Gastroesophageal sphincter (tissue), 4 donors: ENCODE results near the gene HEMGN. TPM values are rescaled to one million over a fixed set of nuclear protein-coding genes. Genes with fewer than 3 reads are reported as not detected.
A peak's percentile ranks its signal among the peaks of the same experiment; 100 is the strongest.

Experiments
- ATAC-seq: fragments of 150-250 bp; one replicate; pipeline ENCODE4 v1.9.1; 2016; ENCODE audit warnings: mild to moderate bottlenecking, moderate library complexity
- H3K27ac ChIP-seq, 4 donors: fragments of 200-600 bp; sonication (generic) in 3 of 4; 1 replicate in 3 of 4; 2 replicates in 1 of 4; pipeline ENCODE4 v1.5.1; 2016 to 2019
- H3K27me3 ChIP-seq: fragments of 200-600 bp; sonication (generic); one replicate; pipeline ENCODE4 v1.5.1; 2019
- H3K36me3 ChIP-seq, 2 donors: fragments of 200-600 bp; sonication (generic); one replicate each; pipeline ENCODE4 v1.5.1; 2019; ENCODE audit warnings: control low read depth in 1 of 2
- H3K4me1 ChIP-seq, 3 donors: fragments of 200-600 bp; sonication (generic); 1 replicate in 2 of 3; 2 replicates in 1 of 3; pipeline ENCODE4 v1.5.1; 2016 to 2019; ENCODE audit warnings: control low read depth in 2 of 3
- H3K4me3 ChIP-seq, 2 donors: fragments of 200-600 bp; sonication (generic); one replicate each; pipeline ENCODE4 v1.5.1; 2019; ENCODE audit warnings: mild to moderate bottlenecking in 1 of 2, moderate library complexity in 1 of 2
- H3K9me3 ChIP-seq, 3 donors: fragments of 200-600 bp; sonication (generic); one replicate each; pipeline ENCODE4 v1.5.1; 2017 to 2019; ENCODE audit warnings: control low read depth in 2 of 3
- EP300 ChIP-seq: sonication (generic); formaldehyde crosslinking; IDR thresholded peaks from one replicate; pipeline ENCODE4 v1.6.1; 2017; ENCODE audit warnings: antibody characterized with exemption, mild to moderate bottlenecking
- POLR2A ChIP-seq, 2 donors: fragments of 450-650 bp; IDR thresholded peaks; one replicate each; pipeline ENCODE4 v1.6.1; 2017; ENCODE audit warnings: antibody characterized with exemption in 2 of 2, mild to moderate bottlenecking in 2 of 2, moderate library complexity in 1 of 2
- POLR2AphosphoS5 ChIP-seq: sonication (generic); formaldehyde crosslinking; IDR thresholded peaks from one replicate; pipeline ENCODE4 v1.6.1; 2017; ENCODE audit warnings: antibody characterized with exemption
- WGBS, 2 donors: methylation state at CpG; one replicate each; pipeline ENCODE4 v1.1.5; 2018; ENCODE audit warnings: low coverage in 1 of 2; 5-methylcytosine and 5-hydroxymethylcytosine counted together
- total RNA-seq, 4 donors: library from RNA; depleted of rRNA; stranded (reverse); fragments of >200 nt; gene quantifications; one replicate each; pipeline ENCODE4 v1.1.0, GENCODE V29; 2016
- TF ChIP-seq, protein P1 (sequence below), 4 experiments: fragments of 200-600 bp in 2 of 4; fragments of 450-650 bp in 2 of 4; sonication (generic) in 1 of 4; IDR thresholded peaks; one replicate each; pipeline ENCODE4 v1.5.1; 2017 to 2019; ENCODE audit warnings: antibody characterized with exemption in 4 of 4, mild to moderate bottlenecking in 2 of 4, moderate library complexity in 2 of 4

The HEMGN gene, protein sequence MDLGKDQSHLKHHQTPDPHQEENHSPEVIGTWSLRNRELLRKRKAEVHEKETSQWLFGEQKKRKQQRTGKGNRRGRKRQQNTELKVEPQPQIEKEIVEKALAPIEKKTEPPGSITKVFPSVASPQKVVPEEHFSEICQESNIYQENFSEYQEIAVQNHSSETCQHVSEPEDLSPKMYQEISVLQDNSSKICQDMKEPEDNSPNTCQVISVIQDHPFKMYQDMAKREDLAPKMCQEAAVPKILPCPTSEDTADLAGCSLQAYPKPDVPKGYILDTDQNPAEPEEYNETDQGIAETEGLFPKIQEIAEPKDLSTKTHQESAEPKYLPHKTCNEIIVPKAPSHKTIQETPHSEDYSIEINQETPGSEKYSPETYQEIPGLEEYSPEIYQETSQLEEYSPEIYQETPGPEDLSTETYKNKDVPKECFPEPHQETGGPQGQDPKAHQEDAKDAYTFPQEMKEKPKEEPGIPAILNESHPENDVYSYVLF
- total RNA-seq, result not detected

DNA sequence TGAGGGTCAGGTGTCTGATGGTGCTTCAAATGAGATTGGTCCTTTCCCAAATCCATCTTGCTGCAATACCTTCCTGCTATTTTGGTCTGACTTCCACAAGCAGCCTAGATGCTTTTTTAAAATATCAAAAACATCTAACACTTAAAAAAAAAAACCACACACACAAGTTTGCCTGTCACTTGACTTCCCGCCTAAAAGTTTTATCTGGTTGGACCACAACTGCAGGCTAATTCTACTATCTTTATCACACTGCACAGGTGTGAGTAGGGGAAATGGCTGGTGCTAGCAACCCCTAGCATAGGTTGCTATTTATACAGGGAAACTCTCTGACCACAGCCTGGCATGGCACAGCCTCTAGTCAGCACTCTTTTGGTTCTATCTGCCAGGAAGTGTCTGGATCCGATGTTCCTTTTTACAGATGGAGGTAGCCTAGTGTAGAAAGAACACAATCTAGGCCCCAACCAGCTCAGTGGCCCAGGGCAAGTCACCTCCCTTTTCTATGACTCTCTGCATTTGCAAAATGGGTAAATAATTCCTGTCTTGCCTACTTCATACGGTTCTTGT, at the start of gene HEMGN:
TSS of gene HEMGN (minus strand) at position 92 of the 564 bp plus-strand sequence. CDS start at position 56, 36 bp downstream.
- Histone ChIP-seq H3K9me3 (no peaks in the 10 kb centered on the region), H3K4me3 (no peak within 1 kb of the TSS), H3K27me3 (peaks cover 57% of the 10 kb centered on the region), H3K27ac (no peak within 1 kb of the TSS), H3K36me3 (no peaks in the 10 kb centered on the region), H3K4me1 (no peaks in the 10 kb centered on the region)
- 70 to 76% methylated on average over 3 of the region's 3 CpGs for WGBS, 2 donors
- ATAC-seq, result no peak
- TF ChIP-seq EP300 (no peak), POLR2AphosphoS5 (no peak), POLR2A (IDR thresholded peaks at IDR 0.05) (no peak)
- TF ChIP-seq, protein P1, sequence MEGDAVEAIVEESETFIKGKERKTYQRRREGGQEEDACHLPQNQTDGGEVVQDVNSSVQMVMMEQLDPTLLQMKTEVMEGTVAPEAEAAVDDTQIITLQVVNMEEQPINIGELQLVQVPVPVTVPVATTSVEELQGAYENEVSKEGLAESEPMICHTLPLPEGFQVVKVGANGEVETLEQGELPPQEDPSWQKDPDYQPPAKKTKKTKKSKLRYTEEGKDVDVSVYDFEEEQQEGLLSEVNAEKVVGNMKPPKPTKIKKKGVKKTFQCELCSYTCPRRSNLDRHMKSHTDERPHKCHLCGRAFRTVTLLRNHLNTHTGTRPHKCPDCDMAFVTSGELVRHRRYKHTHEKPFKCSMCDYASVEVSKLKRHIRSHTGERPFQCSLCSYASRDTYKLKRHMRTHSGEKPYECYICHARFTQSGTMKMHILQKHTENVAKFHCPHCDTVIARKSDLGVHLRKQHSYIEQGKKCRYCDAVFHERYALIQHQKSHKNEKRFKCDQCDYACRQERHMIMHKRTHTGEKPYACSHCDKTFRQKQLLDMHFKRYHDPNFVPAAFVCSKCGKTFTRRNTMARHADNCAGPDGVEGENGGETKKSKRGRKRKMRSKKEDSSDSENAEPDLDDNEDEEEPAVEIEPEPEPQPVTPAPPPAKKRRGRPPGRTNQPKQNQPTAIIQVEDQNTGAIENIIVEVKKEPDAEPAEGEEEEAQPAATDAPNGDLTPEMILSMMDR (IDR thresholded peaks at IDR 0.05), result no peak

DNA sequence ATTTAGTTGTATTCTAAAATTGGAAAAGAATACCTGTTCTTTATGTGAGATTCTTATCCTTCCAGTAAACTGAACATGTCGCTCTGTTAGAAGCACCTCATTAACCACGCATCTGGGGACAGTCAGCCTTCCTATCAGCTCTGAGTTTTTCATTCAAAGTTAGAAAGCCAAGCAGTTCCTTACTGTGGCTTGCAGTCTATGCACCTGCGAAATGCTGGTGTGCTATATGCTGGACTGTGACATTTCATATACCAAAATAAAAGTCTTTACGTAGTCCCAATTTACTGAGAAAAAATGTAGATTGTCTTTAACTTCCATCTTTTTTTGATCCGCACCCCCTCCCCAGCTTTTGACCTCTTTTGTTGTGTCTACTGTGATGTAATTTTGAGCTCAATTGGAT, 49.5 kb upstream of the HEMGN start:
- no peak for TF ChIP-seq EP300
- TF ChIP-seq, protein P1 (IDR thresholded peaks at IDR 0.05), result no peak
- no peak for TF ChIP-seq POLR2AphosphoS5
- no peak for TF ChIP-seq POLR2A (IDR thresholded peaks at IDR 0.05)
- 89 to 92% methylated on average over 5 of the region's 5 CpGs for WGBS, 2 donors
- Histone ChIP-seq H3K4me1 (peaks cover 4 to 80% (median 28%) of the 10 kb centered on the region in 3 donors), H3K36me3 (no peaks in the 10 kb centered on the region), H3K9me3 (no peaks in the 10 kb centered on the region), H3K27ac (no peak overlapping the region), H3K27me3 (no peaks in the 10 kb centered on the region), H3K4me3 (no peak overlapping the region)
- no peak for ATAC-seq

DNA sequence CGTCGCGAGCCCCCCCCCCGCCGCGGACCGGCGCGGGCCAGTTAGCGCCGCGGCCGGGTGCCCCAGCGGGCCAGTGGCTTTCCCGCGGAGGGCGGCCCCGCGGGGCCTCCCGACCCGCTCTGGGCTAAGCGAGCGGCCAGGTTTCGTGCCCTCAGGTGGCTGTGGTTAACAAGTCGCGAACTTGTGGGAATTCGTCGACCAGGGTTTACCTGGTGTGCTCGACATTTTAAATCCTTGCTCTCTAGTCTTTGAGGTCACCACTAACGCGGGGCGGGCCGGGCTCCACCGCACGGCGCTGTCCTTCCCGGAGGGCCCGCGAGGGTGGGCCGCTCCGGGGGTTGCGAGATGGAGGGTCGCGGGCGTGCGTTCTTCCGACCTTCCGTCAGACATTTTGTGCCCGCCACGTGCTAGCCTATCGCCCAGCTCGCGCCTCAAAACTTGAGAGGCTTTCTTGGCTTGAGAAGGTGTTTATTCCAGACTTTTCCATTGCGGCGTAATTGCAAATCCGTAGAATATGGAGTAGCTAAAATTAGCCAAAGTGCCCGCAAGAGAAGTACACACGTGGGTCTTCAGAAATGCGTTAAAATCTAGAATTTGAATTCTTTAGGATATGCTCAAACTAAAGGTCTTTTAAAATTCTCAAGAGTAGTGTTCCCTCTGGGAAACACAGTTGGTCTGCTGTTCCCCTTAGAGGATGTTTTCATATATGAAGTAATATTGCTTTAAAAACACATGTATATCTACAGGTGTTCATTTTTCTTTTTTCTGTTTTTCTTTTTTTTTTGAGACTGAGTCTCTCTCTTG, 47.3 kb upstream of the HEMGN start:
- WGBS, 2 donors, result 16 to 24% methylated on average over 3 to 6 of the region's 59 CpGs
- peak overlapping the region; percentile 84 to 89 for H3K4me3 ChIP-seq
- H3K9me3 ChIP-seq, result no peaks in the 10 kb centered on the region
- H3K27me3 ChIP-seq, result no peaks in the 10 kb centered on the region
- ATAC-seq, result no peak
- TF ChIP-seq, protein P1 (IDR thresholded peaks at IDR 0.05), result peak in 1 of 4 experiments; percentile 4
- TF ChIP-seq POLR2A (IDR thresholded peaks at IDR 0.05) (no peak), EP300 (no peak), POLR2AphosphoS5 (no peak)
- H3K27ac ChIP-seq, result peak overlapping the region; percentile 95 to 98 (median 96)
- no peaks in the 10 kb centered on the region for H3K36me3 ChIP-seq
- peaks cover 2 to 80% (median 22%) of the 10 kb centered on the region in 3 donors for H3K4me1 ChIP-seq

DNA sequence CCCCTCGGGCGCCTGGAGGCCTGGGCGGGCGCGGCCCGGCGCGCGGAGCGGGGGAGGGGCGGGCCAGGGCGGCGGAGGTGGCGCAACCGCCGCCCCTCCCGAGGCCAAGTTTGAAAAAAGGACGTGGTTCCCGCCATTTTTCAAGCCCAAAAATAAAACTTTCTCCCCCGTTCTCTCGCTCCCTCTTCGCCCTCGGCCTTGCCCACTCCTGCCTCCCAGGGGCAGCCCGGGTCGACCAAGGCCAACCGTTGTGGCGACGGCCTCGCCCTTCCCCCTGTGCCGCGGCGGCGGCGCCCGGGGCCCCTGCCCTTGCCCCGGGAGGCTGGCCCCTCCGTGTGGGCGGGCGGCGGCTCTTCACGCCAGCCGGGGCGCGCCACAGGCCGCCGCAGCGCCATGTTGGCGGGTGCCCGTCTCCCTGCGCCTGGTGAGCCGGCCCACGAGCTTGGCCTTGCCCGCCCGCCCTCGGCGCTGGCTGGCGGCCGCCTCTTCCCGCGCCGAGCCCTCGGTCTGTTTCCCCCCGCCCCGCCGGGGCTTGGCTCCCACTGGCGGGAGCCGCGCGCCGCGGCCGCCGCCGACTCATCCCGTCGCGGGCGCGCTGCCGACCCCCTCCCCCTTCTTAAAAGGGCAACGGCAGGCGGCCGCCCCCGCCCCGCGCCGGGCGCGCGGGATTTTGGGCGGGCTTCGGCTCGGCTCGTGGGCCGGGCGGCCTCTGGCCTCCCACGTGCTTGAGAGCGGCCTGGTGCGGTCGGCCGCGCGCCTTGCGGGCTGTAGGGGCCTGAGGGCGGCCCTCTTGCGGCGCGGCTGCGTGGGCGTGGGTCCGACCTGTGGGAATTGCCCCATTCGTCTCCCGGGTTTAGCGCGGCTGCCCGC, 46.5 kb upstream of the HEMGN start:
- H3K27me3 ChIP-seq, result no peaks in the 10 kb centered on the region
- peak overlapping the region; percentile 95 to 98 (median 96) for H3K27ac ChIP-seq
- H3K4me3 ChIP-seq, result peak overlapping the region; percentile 84 to 89
- peaks cover 0 to 80% (median 18%) of the 10 kb centered on the region in 3 donors for H3K4me1 ChIP-seq
- H3K9me3 ChIP-seq, result no peaks in the 10 kb centered on the region
- H3K36me3 ChIP-seq, result no peaks in the 10 kb centered on the region
- ATAC-seq, result peak; percentile 50
- TF ChIP-seq, protein P1 (IDR thresholded peaks at IDR 0.05), result peak in 2 of 4 experiments; percentile 9 to 20
- TF ChIP-seq EP300 (no peak), POLR2A (IDR thresholded peaks at IDR 0.05) (peak; percentile 75 to 82)
- no CpG with 5 or more reads among the region's 116 CpGs for WGBS, 2 donors
